Suprapubic skin (tissue), 4 donors: ENCODE measurements around the gene PRKCG. TPM values are rescaled to one million over a fixed set of nuclear protein-coding genes. Genes with fewer than 3 reads are reported as not detected.

Experiments used
- DNase-seq, 2 donors: peaks; one replicate each; pipeline ENCODE4 v3.0.0-alpha.2; 2019; ENCODE audit warnings: low spot score in 2 of 2
- H3K27ac ChIP-seq: fragments of 200-600 bp; sonication (generic); one replicate; pipeline ENCODE4 v1.5.1; 2019
- H3K27me3 ChIP-seq: fragments of 200-600 bp; sonication (generic); one replicate; pipeline ENCODE4 v1.5.1; 2019
- H3K36me3 ChIP-seq: fragments of 200-600 bp; sonication (generic); one replicate; pipeline ENCODE4 v1.5.1; 2019
- H3K4me1 ChIP-seq: fragments of 200-600 bp; sonication (generic); one replicate; pipeline ENCODE4 v1.5.1; 2019
- H3K4me3 ChIP-seq: fragments of 200-600 bp; sonication (generic); one replicate; pipeline ENCODE4 v1.5.1; 2019; ENCODE audit warnings: mild to moderate bottlenecking
- H3K9me3 ChIP-seq: fragments of 200-600 bp; sonication (generic); one replicate; pipeline ENCODE4 v1.5.1; 2019
- CTCF ChIP-seq, 2 donors: fragments of 200-600 bp in 1 of 2; fragments of 450-650 bp in 1 of 2; sonication (generic) in 1 of 2; IDR thresholded peaks; one replicate each; pipeline ENCODE4 v1.5.1; 2016 to 2019; ENCODE audit warnings: antibody characterized with exemption in 2 of 2, mild to moderate bottlenecking in 1 of 2, moderate library complexity in 1 of 2
- EP300 ChIP-seq: sonication (generic); formaldehyde crosslinking; IDR thresholded peaks from one replicate; pipeline ENCODE4 v1.6.1; 2017; ENCODE audit warnings: antibody characterized with exemption
- POLR2A ChIP-seq, 2 donors: fragments of 450-650 bp; IDR thresholded peaks; one replicate each; pipeline ENCODE4 v1.6.1; 2017; ENCODE audit warnings: antibody characterized with exemption in 2 of 2, mild to moderate bottlenecking in 2 of 2, moderate library complexity in 2 of 2
- POLR2AphosphoS5 ChIP-seq, 3 donors: sonication (generic); formaldehyde crosslinking; IDR thresholded peaks; one replicate each; pipeline ENCODE4 v1.6.1; 2017; ENCODE audit warnings: antibody characterized with exemption in 3 of 3
- WGBS: methylation state at CpG from one replicate; pipeline ENCODE4 v1.1.5; 2018; 5-methylcytosine and 5-hydroxymethylcytosine counted together
- total RNA-seq, 4 donors: library from RNA; depleted of rRNA; stranded (reverse); fragments of >200 nt; gene quantifications; one replicate each; pipeline ENCODE4 v1.1.0, GENCODE V29; 2016

The PRKCG gene
- total RNA-seq, 4 donors from 2014 or later: not detected

- DNase-seq: no peak
- Histone ChIP-seq H3K27ac (no peak overlapping the region), H3K36me3 (no peaks in the 10 kb centered on the region), H3K4me1 (peaks cover 16% of the 10 kb centered on the region), H3K27me3 (peaks cover 50% of the 10 kb centered on the region), H3K9me3 (no peaks in the 10 kb centered on the region), H3K4me3 (no peak overlapping the region)
- TF ChIP-seq CTCF (IDR thresholded peaks at IDR 0.05) (no peak), EP300 (no peak), POLR2AphosphoS5 (IDR thresholded peaks at IDR 0.05) (no peak), POLR2A (IDR thresholded peaks at IDR 0.05) (no peak)
- 89% methylated on average over 10 of the region's 10 CpGs for WGBS
Measured at GRCh38 chr19:53885036-53885435, 3.0 kb downstream of the PRKCG start.

DNA sequence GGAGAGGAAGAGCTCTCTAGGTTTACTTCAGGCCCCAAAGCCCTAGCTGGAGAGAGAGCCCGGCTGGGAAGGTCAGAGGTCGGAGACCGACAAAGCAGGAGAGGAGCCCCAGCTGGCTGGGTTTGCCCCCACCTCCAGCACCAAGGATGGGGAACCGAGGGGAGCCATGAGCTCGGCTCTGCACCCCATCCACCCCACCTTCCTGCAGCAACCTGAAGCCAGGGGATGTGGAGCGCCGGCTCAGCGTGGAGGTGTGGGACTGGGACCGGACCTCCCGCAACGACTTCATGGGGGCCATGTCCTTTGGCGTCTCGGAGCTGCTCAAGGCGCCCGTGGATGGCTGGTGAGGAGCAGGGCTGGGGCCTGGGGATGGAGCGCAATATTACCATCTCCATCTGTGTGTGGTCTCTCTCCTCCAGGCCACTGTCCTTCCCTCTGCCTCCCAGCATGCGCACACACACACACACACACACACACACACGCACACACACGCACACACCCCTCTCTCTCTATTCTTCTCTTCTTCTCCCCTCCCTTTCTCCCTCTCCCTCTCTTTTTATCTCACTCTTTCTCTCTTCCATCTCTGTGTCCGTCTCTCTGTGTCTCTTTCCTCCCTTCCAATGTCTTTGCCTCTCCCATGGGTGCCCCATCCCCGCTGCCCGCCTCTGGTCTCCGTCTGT lies 10.4 kb downstream of the PRKCG start:
- Histone ChIP-seq H3K4me3 (no peak overlapping the region), H3K9me3 (no peaks in the 10 kb centered on the region), H3K36me3 (no peaks in the 10 kb centered on the region), H3K27me3 (peaks cover 49% of the 10 kb centered on the region), H3K27ac (no peak overlapping the region), H3K4me1 (no peaks in the 10 kb centered on the region)
- WGBS: 78% methylated on average over 21 of the region's 23 CpGs
- DNase-seq: no peak
- TF ChIP-seq CTCF (IDR thresholded peaks at IDR 0.05) (no peak), POLR2A (IDR thresholded peaks at IDR 0.05) (no peak), EP300 (no peak), POLR2AphosphoS5 (IDR thresholded peaks at IDR 0.05) (no peak)

GRCh38 chr19:53892981-53893325 lies 11.0 kb downstream of the PRKCG start:
- peaks cover 54% of the 10 kb centered on the region for H3K27me3 ChIP-seq
- 70% methylated on average over 8 of the region's 8 CpGs for WGBS

DNA sequence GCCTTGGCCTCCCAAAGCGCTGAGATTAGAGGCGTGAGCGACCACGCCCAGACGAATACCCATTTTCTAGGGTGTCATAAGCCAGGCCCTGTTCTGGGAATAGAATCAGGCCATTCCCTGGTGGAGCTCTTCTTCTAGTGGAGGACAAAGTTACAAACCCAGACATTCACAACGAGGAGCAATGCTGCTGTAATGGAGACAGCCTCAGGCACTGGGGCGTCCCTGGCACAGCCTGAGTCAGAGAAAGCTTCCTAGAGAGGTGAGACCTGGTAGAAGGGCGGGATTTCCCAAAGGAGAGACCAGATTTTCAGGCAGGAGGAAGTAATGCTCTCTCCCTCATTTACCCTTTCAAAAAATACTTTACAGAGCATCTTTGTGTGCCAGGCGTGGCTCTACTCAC lies 12.7 kb downstream of the PRKCG start:
- DNase-seq: no peak
- Histone ChIP-seq H3K4me1 (peaks cover 3% of the 10 kb centered on the region), H3K27me3 (peaks cover 68% of the 10 kb centered on the region), H3K9me3 (no peaks in the 10 kb centered on the region), H3K27ac (no peak overlapping the region), H3K36me3 (no peaks in the 10 kb centered on the region), H3K4me3 (no peak overlapping the region)
- TF ChIP-seq CTCF (IDR thresholded peaks at IDR 0.05): no peak
- TF ChIP-seq EP300: no peak
- no peak for TF ChIP-seq POLR2A (IDR thresholded peaks at IDR 0.05)
- TF ChIP-seq POLR2AphosphoS5 (IDR thresholded peaks at IDR 0.05): no peak
- WGBS: 62% methylated on average over 9 of the region's 9 CpGs

More at GRCh38 chr19:53892981-53893325, 11.0 kb downstream of the PRKCG start:
- Histone ChIP-seq H3K9me3 (no peaks in the 10 kb centered on the region), H3K27ac (no peak overlapping the region), H3K4me3 (no peak overlapping the region), H3K4me1 (no peaks in the 10 kb centered on the region), H3K36me3 (no peaks in the 10 kb centered on the region)
- DNase-seq: no peak
- TF ChIP-seq CTCF (IDR thresholded peaks at IDR 0.05) (no peak), EP300 (no peak), POLR2A (IDR thresholded peaks at IDR 0.05) (no peak), POLR2AphosphoS5 (IDR thresholded peaks at IDR 0.05) (no peak)

DNA sequence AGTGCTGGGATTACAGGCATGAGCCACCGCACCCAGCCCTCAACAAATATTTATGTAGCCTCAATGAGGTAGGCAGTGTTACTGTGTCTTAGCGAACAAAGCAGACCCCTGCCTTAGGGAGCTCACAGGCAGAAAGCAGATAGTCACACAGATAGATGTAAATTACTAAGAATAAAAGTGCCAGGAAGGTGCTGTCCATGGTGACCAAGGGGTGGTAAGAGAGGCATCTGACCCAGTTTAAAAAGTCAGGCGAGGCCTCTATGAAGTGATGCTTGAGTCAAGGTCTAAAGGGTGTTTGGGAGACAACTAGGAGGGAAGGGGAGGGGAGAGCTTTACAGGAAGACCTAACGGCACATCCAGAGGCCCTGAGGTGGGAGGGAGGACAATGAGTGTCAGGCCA lies 14.7 kb downstream of the PRKCG start:
- no peak overlapping the region for H3K4me3 ChIP-seq
- H3K9me3 ChIP-seq: no peaks in the 10 kb centered on the region
- no peak overlapping the region for H3K27ac ChIP-seq
- 45% methylated on average over 3 of the region's 4 CpGs for WGBS
- no peak for TF ChIP-seq POLR2AphosphoS5 (IDR thresholded peaks at IDR 0.05)
- TF ChIP-seq EP300: no peak
- TF ChIP-seq POLR2A (IDR thresholded peaks at IDR 0.05): no peak
- no peak for TF ChIP-seq CTCF (IDR thresholded peaks at IDR 0.05)
- no peaks in the 10 kb centered on the region for H3K36me3 ChIP-seq
- DNase-seq: no peak
- peaks cover 3% of the 10 kb centered on the region for H3K4me1 ChIP-seq
- peaks cover 77% of the 10 kb centered on the region for H3K27me3 ChIP-seq
